Stimulated activated CD4-positive, alpha-beta T cell treated with anti-CD3 and anti-CD28 coated beads, Interleukin-1b, Interleukin-23, amount 100 ng/mL, for 24 hours (primary cell): ENCODE measurements around the gene GPR37L1.
"Not testable (repeated sequence)": the region's sequence is repeated elsewhere in the genome, so short reads cannot be mapped to it uniquely, and the experiment has no call there.

Experiments used
- DNase-seq, 4 experiments: peaks; one replicate each; pipeline ENCODE4 v3.0.0-alpha.2; 2020; ENCODE audit warnings: low read depth in 4 of 4, low spot score in 1 of 4

Gene GPR37L1

GRCh38 chr1:202167054-202167453, 44.3 kb downstream of the GPR37L1 start:
- not testable (repeated sequence) for DNase-seq

- no peak for DNase-seq
Observed at GRCh38 chr1:202167708-202168415, 45.1 kb downstream of the GPR37L1 start.

GRCh38 chr1:202168861-202169260, 46.1 kb downstream of the GPR37L1 start:
- DNase-seq, result no peak

GRCh38 chr1:202170726-202171125, 48.0 kb downstream of the GPR37L1 start:
- DNase-seq, result no peak

GRCh38 chr1:202171292-202172014, 48.7 kb downstream of the GPR37L1 start:
- no peak for DNase-seq

- DNase-seq, result no peak
Observed at GRCh38 chr1:202172015-202172355, 49.3 kb downstream of the GPR37L1 start.

- no peak for DNase-seq
Observed at GRCh38 chr1:202173993-202174392, 51.3 kb downstream of the GPR37L1 start.

GRCh38 chr1:202176949-202177927, 54.5 kb downstream of the GPR37L1 start:
- DNase-seq, result no peak

GRCh38 chr1:202179828-202180750, 57.4 kb downstream of the GPR37L1 start:
- DNase-seq, result no peak

- not testable (repeated sequence) for DNase-seq
Observed at GRCh38 chr1:202180751-202181139, 58.0 kb downstream of the GPR37L1 start.

GRCh38 chr1:202181586-202181985, 58.9 kb downstream of the GPR37L1 start:
- no peak for DNase-seq

- DNase-seq, result no peak
Observed at GRCh38 chr1:202182040-202182877, 59.5 kb downstream of the GPR37L1 start.
